Right kidney (tissue), 9 donors: ENCODE results near the gene MAP1S.
A peak's percentile ranks its signal among the peaks of the same experiment; 100 is the strongest.

ENCODE experiments used
- DNase-seq: peaks from one replicate; pipeline ENCODE4 v3.0.0-alpha.2; 2016
- long read RNA-seq, 8 donors: transcript quantifications; one replicate each; lab custom pipeline, GENCODE V29; 2026

Gene MAP1S, protein sequence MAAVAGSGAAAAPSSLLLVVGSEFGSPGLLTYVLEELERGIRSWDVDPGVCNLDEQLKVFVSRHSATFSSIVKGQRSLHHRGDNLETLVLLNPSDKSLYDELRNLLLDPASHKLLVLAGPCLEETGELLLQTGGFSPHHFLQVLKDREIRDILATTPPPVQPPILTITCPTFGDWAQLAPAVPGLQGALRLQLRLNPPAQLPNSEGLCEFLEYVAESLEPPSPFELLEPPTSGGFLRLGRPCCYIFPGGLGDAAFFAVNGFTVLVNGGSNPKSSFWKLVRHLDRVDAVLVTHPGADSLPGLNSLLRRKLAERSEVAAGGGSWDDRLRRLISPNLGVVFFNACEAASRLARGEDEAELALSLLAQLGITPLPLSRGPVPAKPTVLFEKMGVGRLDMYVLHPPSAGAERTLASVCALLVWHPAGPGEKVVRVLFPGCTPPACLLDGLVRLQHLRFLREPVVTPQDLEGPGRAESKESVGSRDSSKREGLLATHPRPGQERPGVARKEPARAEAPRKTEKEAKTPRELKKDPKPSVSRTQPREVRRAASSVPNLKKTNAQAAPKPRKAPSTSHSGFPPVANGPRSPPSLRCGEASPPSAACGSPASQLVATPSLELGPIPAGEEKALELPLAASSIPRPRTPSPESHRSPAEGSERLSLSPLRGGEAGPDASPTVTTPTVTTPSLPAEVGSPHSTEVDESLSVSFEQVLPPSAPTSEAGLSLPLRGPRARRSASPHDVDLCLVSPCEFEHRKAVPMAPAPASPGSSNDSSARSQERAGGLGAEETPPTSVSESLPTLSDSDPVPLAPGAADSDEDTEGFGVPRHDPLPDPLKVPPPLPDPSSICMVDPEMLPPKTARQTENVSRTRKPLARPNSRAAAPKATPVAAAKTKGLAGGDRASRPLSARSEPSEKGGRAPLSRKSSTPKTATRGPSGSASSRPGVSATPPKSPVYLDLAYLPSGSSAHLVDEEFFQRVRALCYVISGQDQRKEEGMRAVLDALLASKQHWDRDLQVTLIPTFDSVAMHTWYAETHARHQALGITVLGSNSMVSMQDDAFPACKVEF
- long read RNA-seq, donor 1, partial matches to known transcripts, result 12 of 15 reads
- long read RNA-seq, donor 1, other reads (novel, unspliced or antisense), result 0 of 15 reads
- long read RNA-seq, donor 2, partial matches to known transcripts, result 7 of 12 reads
- long read RNA-seq, donor 2, other reads (novel, unspliced or antisense), result 0 of 12 reads
- long read RNA-seq, donor 3, partial matches to known transcripts, result 0 of 3 reads
- long read RNA-seq, donor 3, other reads (novel, unspliced or antisense), result 0 of 3 reads
- long read RNA-seq, donor 4, partial matches to known transcripts, result 16 of 22 reads
- long read RNA-seq, donor 4, other reads (novel, unspliced or antisense), result 0 of 22 reads
- long read RNA-seq, donor 5, transcript MAP1S-201 (7 exons, 3,419 nt), result major isoform, 7 of 14 reads
- long read RNA-seq, donor 5, partial matches to known transcripts, result 7 of 14 reads
- long read RNA-seq, donor 5, other reads (novel, unspliced or antisense), result 0 of 14 reads
- long read RNA-seq, donor 6, partial matches to known transcripts, result 23 of 27 reads
- long read RNA-seq, donor 6, other reads (novel, unspliced or antisense), result 0 of 27 reads
- long read RNA-seq, donor 7, result 0 reads
- long read RNA-seq, donor 8, transcript MAP1S-201 (7 exons, 3,419 nt), result major isoform, 6 of 23 reads
- long read RNA-seq, donor 8, partial matches to known transcripts, result 13 of 23 reads
- long read RNA-seq, donor 8, other reads (novel, unspliced or antisense), result 0 of 23 reads

DNA sequence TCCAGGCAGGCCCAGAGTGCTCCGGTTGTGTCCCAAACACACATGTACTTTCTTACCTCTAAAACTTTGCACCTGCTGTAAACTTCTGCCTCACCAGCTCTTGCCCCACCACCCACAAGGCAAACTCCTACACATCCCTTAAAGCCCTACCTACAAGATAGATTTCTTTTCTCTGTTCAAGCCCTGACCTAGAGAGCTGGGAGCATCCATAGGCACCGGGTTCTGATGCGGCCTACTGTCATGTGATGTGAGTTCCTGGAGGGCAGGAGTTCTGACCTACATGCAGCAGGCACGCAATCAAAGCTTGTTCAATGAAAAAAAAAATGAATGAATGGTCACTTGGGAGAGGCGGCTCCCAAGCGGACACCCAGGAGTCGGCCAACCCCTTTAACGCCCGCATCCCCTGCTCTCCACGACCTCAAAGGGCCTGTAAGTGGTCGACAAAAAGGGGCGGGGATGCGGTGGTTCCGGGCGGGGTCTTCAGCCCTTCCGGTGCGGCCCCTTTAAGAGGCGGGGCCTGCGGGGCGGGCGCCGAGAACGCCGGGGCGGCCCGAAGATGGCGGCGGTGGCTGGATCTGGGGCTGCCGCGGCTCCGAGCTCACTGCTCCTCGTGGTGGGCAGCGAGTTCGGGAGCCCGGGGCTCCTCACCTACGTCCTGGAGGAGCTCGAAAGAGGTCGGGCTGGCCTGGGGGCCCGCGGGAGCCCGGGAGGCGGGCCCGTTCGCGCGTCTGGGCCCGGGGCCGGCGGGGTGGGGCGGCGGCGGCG lies at the start of gene MAP1S:
TSS of gene MAP1S (plus strand) at position 534 of the 765 bp plus-strand sequence. CDS start at position 557, 23 bp downstream.
- DNase-seq, result peak; percentile 72

DNA sequence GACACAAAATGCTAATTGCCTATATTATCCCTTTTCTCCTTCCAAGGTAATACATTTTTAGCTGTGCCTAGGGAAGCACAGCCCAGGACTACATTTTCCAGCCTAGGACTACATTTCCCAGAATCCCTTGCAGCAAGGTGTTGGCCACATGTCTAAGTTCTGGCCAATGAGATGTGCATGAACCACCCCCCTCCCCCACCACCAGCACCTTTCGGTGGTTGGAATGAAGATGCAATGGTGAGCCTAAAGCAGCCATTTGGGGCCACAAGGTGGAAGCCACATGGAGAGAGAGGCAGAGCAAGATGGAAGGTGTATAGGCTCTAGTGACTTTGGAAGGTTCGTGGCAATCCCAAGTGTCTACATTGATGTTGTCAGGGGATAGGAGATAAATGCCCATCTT lies 47.4 kb upstream of the MAP1S start:
- no peak for DNase-seq

DNA sequence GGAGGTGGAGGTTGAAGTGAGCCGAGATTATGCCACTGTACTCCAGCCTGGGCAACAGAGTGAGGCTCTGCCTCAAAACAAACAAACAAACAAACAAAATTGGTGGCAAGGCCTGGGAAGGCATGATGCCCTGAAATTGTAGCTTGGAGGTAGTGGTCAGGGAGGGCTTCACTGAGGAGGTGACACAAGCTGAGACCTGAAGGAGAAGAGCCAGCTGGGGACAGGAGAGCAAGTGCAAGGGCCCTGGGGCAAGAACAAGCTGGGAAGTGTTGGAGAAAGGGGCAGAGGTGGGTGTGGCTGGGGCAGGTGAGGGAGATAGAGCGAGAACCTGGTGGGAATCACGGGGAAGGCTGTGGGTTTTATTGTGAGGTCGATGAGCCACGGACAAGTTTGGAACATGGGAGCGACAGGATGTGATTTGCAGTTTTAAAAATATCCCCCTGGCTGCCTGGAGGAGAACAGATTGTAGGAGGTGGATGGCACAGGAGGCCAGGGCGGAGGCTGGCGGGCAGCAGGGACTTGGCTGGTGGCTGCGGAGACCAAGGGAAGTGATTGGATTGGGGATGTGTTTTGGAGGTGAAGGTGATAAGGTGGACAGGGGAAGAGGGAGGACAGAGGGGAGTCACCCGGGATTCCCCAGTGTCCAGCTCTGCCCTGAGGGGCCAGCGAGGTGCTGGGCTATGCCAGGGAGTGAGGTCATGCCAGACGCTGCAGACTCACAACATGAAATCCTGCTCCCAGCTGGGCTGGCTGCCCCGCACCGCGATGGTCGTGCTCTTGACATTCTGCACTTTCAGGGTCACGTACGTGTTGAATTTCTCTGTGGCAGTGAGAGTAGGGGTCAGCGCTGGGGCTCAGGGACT lies 45.1 kb upstream of the MAP1S start:
- no peak for DNase-seq

DNA sequence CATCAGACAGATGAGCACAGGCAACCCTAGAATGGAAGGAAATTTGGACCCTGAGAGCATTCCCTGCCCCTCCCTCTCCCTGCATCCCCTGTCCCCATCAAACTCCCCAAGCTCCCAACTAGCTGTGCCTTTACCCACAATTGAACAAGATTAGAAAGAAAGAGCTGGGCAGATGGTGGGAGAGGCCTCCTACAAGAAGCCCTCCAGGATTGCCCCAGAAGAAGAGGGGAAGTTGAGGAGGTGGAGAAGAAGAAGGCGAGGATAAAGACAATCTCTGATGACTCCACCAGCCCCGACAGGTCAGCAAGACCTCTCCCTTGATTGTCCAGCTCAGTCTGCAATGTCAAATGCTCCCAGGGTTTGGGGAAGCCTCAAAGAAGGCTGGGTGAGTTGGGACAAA lies 43.0 kb upstream of the MAP1S start:
- DNase-seq, result no peak

DNA sequence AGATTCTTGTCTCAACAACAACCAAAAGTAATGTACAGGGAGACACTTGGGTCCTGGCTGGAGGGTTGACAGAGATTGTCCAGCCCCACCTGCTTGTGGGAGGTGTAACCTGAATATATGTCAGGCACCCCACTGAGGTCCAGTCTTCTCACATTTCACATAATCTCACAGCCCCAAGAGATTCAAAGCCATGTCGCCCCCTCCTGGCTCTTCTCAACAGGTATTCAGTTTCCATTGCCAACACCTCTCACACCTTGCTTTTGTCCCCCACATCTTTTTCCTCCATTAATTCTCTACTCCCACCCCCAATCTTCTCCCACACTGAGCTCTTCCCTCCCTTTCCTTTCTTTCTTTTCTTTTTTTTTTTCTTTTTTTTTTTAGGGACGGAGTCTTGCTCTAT lies 42.3 kb upstream of the MAP1S start:
- DNase-seq, result no peak

DNA sequence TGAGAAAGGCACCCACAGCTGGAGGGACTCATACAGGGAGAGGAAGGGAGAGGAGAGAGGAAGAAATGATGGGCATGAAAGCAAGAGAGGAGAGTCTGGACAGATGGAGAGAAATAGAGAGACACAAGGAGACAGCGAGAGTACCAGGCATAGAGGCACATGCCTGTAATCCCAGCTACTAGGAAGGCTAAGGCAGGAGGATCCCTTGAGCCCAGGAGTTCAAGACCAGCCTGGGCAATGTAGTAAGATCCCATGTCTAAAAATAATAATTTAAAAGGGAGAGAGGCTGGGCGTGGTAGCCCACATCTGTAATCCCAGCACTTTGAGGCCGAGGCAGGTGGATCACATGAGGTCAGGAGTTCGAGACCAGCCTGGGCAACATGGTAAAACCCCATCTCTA lies 40.4 kb upstream of the MAP1S start:
- DNase-seq, result no peak

DNA sequence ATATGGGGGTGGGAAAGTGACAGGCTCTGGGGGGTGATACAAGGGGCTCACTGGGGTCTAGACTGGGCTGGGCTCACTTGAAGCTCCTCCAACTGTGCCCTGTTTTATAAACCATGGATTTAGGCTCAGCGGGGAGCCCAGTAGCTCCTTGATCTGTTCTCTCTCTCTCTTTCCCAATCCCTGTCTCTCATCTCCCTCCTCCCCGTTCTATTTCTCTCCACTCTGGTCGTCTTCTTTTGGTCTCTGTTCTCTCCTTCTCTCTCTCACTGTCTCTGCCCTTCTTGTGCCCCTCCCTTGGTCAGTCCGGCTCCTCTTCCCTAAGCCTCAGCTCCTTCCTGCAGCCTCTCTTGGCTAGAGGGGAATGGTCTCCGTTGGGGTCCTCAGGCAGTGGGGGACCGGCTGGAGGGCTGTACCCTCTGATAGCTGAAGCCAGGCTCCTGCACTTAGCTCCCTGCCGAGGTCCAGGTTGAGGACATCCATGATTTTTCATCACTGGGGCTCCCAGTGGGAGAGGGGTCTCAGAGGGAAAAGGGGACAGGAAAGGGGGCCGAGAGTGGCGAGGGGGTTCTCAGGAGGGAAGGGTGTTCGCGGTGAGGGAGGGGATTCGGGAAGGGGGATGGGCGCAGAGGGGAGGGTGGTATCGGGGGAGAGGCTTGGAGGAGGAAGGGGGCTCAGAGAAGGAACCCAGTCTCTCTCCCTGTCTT lies 39.6 kb upstream of the MAP1S start:
- no peak for DNase-seq

DNA sequence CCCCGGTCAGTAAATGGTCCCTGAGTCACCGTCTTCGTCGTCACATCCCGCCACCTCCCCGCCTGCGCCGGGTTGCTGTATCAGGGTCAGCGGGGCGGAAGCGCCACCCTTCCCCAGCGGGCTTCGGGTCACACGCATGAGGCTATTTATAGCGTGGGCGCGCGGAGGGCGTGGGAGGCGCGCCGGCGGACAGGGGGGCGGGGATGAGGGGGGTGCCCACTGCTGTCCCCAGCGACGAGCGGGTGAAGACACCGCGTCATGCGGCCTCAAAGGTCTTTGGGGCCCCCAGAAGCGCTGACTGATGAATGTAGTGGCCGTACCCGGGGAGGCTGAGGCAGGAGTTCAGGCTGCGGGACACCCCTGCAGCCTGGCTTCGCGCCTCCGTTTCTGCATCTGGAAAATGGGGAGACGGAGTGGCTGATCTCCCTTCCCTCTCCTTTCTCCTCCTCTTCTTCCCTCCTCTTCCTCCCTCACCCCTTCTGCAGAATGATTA lies 39.0 kb upstream of the MAP1S start:
- DNase-seq, result no peak

DNA sequence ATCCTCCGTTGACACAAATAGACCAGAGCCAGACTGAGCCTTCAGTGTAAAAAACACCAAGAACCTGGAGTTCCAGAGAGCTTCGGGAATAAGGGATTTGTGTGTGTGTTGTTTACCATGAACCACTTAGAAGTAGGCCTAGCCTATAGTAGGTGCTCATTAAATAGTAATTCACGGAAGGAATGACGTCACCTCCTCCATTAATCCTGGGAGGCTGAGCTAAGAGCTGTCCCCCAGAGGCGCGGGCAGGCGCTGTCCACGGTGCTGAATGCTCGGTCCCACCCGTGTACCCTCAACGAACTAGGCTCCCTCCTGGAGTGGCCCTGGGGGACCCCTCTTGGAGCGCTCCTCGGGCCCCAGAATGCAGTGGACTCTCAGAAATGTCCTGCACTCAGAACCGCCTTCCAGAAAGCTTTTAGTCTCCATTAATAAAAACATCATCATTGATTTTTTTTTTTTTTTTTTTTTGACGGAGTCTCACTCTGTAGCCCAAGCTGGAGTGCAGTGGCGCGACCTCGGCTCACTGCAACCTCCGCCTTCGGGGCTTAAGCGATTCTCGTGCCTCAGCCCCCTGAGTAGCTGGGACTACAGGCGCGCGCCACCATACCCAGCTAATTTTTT lies 37.7 kb upstream of the MAP1S start:
- no peak for DNase-seq

DNA sequence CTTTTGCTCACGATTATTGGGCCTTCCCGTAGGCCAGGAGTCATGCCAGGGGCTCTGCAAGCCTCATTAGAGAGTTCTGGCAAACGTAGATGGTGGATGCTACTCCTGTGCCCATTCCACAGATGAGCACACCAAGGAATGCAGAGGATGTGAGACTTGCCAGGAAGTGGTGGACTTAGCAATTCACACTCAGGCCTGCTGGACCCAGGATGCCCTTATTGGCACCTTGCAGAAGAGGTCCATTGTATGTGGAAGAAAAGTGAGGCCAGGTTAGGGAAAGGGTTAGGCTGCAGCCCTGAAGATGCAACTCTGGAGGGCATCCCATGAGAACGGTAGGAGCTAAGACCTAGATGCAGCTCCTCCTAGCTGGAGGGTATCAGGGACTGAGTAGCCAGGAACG lies 37.0 kb upstream of the MAP1S start:
- DNase-seq, result no peak

DNA sequence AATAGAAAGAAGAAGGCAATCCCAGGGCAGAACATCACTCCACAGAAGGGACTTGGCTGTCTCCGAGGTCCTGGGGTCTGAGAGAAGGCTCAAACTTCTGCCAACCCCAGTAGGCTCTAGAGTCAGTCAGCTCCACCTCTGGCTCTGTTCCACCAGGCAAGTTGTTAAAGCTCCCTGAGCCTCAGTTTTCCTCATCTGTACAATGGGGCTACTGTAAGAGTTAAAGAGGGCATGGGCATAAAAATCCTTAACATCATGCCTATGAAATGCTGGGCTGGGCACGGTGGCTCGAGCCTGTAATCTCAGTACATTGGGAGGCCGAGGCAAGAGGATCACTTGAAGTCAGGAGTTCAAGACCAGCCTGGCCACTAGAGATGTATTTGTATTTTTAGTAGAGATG lies 36.2 kb upstream of the MAP1S start:
- no peak for DNase-seq

DNA sequence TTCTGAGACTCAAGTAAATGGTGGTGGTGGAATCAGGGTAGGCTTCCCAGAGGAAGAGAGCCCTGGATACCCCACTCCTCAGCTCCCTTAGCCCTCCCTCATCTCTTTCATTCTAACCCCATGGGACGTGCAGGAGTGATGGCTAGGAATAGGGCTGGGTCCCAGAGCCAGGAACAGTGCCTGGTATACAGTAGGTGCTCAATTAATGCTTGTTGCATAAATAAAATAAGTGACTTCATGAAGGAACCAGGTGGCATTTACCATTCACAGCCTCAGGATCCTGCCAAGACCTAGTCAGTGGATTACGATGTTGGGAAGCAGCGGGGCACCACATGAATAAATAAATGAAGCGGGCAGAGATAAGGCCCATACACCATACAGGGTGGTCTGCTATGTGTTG lies 35.0 kb upstream of the MAP1S start:
- DNase-seq, result no peak

DNA sequence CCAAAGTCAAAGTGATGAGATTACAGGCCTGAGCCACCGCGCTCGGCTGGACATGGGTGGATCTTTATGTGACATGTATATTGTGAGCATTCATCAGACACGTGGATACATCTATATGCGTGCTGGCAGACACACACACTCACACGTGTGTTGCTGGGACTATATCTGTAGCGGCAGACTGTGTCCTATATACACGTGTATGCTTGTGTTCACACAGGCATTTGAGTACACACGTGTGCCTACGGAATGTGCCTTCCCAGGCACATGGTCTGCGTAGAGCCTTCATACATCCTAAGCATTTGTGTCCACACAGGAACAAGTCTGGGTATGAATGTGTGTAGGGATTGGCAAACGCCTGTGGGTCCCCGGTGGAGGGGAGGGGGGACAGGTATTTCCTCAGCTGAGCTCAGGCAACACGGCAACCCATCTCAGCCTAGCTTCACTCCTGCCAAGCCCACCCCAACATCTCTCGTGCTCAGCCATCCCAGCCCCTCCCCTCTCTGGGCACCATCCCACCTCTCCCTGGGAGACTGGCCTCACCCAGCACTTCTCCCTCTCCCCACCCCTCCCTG lies 33.7 kb upstream of the MAP1S start:
- DNase-seq, result no peak

DNA sequence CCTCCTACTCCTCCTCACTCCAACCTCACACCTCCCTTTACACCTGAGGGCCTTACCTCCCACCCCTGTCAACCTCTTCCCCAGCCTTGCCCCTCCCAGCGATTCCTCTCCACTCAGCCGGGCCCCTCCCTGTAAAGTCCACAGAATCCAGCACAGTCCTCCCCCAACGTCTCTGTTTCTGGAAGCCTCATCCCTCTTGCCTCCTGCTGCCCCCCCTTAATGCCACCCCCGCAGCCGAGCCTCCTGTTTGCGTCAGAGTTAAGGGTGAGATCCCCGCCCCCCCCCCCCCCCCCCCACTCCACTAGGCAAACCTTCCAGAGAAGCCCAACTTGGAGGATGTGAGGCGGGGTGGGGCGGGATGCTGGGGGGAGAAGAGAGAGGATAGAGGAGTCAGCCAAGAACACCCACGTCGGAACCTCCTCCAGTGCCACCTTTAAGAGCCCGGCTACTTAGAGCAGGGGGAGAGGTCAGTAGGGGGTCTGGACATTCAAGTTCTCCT lies 33.2 kb upstream of the MAP1S start:
- DNase-seq, result no peak

DNA sequence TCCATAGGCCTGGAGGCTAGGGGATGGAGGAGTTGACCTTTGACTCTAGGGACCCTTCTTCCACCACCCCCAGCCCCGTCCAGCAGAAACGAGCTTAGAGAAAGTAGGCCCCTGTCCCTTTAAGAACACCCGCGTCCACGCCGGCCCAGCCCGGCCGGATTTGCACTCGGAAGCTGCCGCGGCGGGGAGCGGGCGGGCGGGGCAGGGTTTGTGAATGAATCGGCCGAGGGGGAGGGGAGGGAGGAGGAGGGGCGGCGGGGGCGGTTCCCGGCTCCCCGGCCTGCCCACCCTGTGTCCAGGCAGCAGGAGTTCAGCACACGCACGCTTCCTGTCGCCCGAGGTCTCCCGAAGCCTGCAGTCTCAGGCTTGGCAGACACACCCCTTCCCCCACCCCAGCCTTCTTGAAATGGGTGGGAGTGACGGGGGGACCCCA lies 32.7 kb upstream of the MAP1S start:
- DNase-seq, result no peak

DNA sequence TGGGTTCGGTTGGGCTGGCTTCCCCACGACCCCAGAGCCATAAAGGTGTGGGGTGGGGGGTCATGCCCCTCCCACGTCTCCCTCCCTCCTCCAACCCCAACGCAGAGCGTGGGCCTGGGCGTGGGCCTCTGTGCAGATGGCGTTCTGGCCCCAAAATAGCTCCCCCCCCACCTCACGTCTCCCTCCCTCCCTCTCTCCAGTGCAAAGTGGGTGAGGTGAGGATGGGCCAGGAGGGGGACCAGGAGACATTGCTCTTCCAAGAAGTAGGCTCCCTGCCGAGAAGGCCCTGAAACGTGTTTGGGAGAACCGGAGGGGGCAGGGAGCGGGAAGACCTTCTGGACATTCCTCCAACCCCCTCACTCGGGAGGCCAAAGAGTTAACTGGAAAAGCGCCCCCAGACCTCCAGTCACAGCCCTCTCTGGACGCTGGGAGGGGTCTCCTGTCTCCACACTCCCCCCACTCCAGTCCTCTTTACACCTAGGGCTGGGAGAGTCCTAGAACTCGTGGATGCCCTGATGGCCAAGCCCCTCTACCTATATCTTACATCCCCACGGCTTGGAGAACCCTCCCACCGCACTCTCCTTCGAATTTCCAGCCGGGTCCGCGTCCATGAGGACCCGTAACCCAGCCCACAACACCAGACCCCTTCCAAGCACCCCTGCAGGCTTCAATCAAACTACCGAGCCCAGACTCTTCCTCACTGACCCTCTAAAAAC lies 32.0 kb upstream of the MAP1S start:
- no peak for DNase-seq
